Left kidney (tissue), 8 donors: ENCODE results near the gene HEBP1. TPM values are rescaled to one million over a fixed set of nuclear protein-coding genes. Genes with fewer than 3 reads are reported as not detected.
"Not testable (repeated sequence)": the region's sequence is repeated elsewhere in the genome, so short reads cannot be mapped to it uniquely, and the experiment has no call there.

Source experiments
- DNase-seq: peaks from one replicate; pipeline ENCODE4 v3.0.0-alpha.2; 2013
- long read RNA-seq, 8 donors: transcript quantifications; one replicate each; lab custom pipeline, GENCODE V29; 2026
- polyA plus RNA-seq: library from polyadenylated mRNA; unstranded; fragments of 120-200 nt; gene quantifications from one replicate; pipeline ENCODE4 v1.2.1, GENCODE V29; 2013; ENCODE audit not compliant: insufficient read length

HEBP1 gene
- polyA plus RNA-seq: 54.6 TPM
- long read RNA-seq, donor 1, transcript HEBP1-201 (4 exons, 1,173 nt): major isoform, 68 of 71 reads
- long read RNA-seq, donor 1, partial matches to known transcripts: 0 of 71 reads
- long read RNA-seq, donor 1, other reads (novel, unspliced or antisense): 0 of 71 reads
- long read RNA-seq, donor 2, transcript HEBP1-201 (4 exons, 1,173 nt): major isoform, 33 of 35 reads
- long read RNA-seq, donor 2, partial matches to known transcripts: 0 of 35 reads
- long read RNA-seq, donor 2, other reads (novel, unspliced or antisense): 0 of 35 reads
- long read RNA-seq, donor 3, transcript HEBP1-201 (4 exons, 1,173 nt): major isoform, 18 of 20 reads
- long read RNA-seq, donor 3, partial matches to known transcripts: 0 of 20 reads
- long read RNA-seq, donor 3, other reads (novel, unspliced or antisense): 0 of 20 reads
- long read RNA-seq, donor 4, partial matches to known transcripts: 0 of 1 reads
- long read RNA-seq, donor 4, other reads (novel, unspliced or antisense): 0 of 1 reads
- long read RNA-seq, donor 5, transcript HEBP1-201 (4 exons, 1,173 nt): major isoform, 66 of 68 reads
- long read RNA-seq, donor 5, partial matches to known transcripts: 0 of 68 reads
- long read RNA-seq, donor 5, other reads (novel, unspliced or antisense): 0 of 68 reads
- long read RNA-seq, donor 6, transcript HEBP1-201 (4 exons, 1,173 nt): major isoform, 32 of 35 reads
- long read RNA-seq, donor 6, partial matches to known transcripts: 0 of 35 reads
- long read RNA-seq, donor 6, other reads (novel, unspliced or antisense): 0 of 35 reads
- long read RNA-seq, donor 7, transcript HEBP1-201 (4 exons, 1,173 nt): major isoform, 48 of 51 reads
- long read RNA-seq, donor 7, partial matches to known transcripts: 0 of 51 reads
- long read RNA-seq, donor 7, other reads (novel, unspliced or antisense): 0 of 51 reads
- long read RNA-seq, donor 8, transcript HEBP1-201 (4 exons, 1,173 nt): major isoform, 24 of 25 reads
- long read RNA-seq, donor 8, partial matches to known transcripts: 0 of 25 reads
- long read RNA-seq, donor 8, other reads (novel, unspliced or antisense): 0 of 25 reads

DNA sequence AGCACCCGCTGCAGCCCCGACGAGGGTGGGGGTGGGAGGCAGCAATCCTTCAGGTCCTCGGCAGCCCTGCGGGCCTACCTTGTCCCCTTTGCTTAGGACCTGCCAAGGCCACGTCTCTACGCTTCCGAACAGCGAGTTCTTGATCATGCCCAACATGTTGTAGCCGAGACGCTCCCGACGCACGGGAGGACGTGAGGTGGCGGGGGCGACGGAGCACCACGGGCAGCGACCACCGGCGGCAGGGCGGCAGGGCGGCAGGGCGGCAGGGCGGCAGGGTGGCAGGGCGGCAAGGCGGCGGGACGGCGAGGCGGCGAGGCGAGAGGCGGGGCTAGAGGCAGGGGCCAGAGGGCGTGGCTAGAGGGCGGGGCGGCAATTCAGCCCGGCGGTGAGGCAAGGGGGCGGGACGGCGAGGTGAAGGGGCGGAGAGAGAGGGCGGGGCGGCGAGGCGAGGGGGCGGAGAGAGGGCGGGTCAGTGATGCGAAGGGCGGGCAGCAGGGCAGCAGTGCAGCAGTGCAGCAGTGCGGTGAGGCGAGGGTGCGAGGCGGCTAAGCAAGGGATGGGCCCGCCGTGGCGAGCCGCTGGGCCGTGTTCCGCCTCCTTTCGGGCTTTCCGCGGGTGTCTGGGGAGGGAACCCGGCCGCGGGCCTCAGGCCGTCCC, at the start of gene HEBP1:
Gene HEBP1 (minus strand): TSS at position 307 of the 657 bp plus-strand sequence. CDS start 151 bp downstream, at position 156.
- peak; percentile 88 for DNase-seq

DNA sequence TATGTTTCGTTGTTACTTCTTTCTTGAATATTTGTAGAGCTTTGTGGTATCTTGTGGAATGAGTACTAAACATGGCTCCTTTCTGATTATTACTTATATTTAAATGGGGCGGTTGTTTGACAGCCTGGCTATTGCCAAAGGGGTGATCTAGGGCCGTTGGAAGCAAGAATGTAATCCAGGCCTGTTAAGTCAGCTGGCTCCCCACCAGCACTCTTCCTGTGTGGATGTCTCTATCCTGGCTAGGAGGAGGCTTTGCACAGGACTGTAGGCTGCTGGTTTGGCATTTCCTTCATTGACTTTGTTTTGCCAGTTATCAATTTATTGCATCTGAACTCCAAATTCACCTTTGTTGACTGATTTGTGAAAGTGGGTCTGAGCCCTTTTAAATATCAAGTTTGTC, 49.8 kb upstream of the HEBP1 start:
- DNase-seq: no peak

DNA sequence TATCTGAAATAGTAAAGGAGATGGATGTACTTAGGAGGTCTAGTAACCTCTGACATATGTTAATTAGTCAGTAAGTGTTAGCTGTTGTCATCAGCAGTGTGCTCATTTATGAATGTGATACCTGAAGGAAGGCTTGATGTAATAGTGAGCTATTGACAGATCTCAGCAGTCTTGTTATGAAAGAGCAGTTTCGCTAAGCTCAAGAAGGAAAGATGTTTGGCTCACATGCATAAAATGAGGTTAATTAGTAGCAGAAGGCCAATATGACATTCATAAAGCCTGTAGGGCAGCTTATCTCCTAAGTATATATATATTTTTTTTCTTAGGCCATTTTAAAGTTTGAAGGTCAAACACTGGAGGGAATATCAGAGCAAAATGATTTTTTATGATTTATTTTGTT, 46.9 kb upstream of the HEBP1 start:
- no peak for DNase-seq

DNA sequence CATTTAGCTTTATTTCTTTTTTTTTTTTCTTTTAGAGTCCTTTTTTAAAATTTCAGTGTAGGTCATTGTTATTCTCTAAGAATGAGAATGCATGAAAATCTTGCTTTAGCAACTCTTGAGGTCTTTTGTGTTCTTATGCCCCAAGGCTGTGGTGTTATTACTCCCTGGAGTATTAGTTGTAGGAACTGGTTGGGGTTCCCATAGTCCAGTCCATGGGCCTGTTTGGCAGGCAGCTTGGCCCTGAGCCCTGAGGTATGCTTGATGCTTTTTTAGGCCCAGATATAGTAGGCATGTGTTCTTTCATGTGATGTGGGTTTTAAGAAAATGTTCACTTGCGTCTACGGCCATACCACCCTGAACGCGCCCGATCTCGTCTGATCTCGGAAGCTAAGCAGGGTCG, 45.8 kb upstream of the HEBP1 start:
- no peak for DNase-seq

DNA sequence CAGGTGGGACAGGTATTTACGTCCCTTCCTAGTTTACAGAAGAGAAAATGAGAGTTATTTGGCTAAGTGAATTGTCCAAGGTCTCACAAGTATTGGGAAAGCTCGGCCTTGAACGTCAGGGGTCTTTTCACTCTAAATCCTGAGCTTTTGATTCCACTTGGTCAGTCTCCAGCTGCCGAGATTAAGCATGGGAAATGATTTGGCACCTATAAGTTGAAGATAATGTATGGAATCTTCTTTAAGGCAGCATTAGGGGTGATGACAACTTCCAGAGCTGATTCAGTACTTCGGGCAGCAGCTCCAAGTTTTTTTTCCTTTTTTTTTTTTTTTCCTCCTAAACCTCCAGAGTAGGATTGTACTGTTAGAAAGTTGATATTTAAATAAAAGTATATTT, 44.8 kb upstream of the HEBP1 start:
- DNase-seq: no peak

DNA sequence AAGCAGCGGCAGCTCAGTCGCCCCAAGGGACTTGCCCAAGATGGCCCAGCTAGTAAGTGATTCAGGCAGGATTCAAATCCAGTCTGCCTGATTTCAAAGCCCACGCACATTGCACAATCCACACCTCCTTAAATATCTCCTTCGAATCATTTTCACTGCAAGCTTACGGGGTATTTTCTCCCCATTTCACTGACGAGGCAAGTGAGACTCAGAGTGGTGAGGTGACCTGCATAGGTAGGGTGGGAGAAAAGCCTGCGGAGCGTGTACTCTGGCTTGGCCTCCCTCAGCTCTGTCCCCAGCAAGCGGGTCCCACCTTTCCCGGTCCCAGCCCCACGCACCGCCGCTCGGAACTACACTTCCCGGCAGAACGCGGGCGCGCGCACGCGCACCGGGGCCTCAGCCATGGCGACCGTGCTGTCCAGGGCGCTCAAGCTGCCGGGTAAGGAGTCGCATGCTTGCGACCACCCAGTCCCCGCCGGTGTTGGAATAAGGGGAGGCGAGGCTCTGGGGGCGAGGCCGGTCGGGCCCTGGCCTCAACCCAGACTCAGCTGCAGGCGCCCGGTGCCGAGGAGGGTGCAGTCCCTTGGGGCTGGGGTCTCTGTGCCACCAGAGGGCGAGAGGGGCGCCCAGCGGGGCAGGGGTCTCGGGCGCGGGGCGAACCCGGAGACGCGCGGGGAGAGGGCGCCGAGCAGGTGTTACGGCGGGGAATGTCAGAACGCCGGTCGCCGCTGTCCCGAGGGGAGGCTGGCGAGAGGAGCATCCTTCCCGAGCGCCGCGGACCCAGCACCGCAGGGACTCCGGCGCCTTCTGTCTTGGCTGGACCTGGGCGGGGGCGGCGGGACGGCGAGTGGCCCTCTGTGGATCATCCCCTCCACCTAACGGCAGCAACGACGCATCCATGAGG, 44.2 kb upstream of the HEBP1 start, which contains the start of gene FAM234B:
Gene FAM234B (plus strand): TSS at position 380 of the 904 bp plus-strand sequence. CDS start 23 bp downstream, at position 403.
- peak; percentile 63 for DNase-seq

DNA sequence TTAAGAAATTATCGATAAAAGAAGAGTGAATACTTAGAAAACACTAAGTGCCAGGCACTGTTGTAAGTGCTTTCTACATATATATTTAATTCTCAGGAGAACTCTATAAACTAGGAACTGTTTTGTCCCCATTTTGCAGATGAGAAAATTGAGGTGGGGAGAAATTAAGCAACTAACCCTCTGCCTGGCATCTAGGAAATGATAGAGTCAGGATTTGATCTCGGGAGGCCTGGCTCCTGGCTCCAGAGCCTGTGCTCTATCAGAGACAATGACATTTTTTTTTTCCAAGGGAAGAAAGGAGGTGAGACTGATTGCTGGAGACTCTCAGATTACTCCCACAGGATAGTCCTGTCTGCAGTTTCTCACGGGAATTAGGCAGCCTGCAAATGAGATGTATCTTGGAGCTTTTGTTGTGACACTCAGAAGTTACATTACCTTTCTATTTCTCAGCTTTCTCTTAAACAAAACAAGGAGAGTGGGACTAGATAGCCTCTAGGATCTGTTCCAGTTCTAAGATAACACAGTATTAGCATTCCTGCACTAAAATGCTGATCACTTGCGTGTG, 42.7 kb upstream of the HEBP1 start:
- no peak for DNase-seq

DNA sequence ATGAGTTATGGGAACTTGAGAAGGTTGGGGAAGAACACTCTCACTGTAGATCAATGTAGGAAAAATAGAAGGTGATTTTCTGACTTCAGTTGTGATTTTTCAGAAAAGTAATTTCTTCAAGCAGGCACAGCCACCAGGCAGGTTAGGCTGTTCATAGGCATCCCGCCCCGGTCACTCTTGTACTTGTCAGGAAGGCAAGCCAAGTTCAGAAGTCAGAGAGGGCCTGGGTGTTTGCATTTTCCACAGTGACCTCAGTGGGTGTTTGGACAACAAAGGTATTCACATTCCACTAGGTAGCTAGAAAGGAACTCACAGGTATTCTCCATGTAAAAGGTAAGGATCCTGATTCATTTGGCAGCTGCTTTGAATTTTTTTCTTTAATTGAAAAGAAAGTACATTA, 41.2 kb upstream of the HEBP1 start:
- DNase-seq: no peak

DNA sequence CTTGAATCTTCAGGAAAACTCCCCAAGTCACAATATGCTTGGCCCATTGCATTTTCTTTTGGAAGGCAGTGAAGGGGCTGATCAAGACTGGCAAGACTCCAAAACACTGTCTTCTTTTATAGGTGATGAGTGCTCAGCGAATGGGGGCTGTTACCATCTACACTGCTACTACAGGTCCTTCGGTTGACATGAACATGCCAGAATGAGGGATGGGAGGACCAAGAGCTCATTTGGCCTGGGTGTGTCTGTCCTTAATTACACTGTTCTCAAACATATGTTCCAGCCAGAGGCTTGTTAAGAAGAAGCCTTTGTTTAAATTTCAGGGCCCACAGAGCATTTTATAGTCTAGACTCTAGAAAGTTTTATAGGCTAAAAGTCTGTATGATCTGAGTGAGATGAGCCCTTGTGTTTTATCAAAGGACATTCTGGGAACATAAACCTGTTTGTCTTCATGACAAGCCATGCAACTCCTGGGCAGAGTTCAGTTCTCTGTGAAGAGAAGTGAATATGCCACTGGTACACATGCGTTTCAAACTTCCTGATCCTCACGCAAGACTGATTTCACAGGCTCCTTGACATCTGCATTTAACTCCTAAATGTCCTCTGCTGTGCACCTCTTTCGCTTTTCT, 39.4 kb upstream of the HEBP1 start:
- no peak for DNase-seq

DNA sequence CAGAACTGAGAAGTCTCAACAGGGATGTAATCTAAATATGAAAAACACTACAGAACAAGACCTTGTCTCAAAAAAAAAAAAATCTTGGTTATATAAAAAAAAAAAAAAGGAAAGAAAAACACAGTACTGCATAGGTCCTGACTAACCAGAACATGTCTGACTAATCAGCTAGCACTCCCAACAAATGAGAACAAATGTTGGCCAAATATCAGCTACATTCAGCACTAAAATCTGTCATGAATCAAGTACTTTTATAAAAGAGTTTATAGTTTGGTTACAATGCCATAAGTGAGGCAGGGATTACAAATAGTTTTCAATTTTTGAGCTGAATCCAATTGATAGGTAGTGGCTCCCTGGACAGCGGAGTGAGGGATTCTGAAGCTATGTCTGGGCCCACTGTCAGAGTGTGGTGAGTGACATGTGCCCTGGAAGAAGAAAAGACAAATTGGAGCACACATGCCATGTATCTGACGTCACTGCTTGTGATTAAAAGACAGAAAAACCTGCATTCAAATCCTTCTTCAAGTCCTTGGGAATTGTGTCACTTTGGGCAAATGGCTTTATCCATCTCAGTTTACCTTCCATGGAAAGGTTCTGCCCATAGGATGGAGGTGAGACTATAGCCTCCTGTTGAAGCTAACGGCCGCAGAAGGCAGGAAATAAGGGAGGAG, 38.6 kb upstream of the HEBP1 start:
- DNase-seq: no peak

- DNase-seq: no peak
Measured at GRCh38 chr12:13036881-13037280, 36.8 kb upstream of the HEBP1 start.

DNA sequence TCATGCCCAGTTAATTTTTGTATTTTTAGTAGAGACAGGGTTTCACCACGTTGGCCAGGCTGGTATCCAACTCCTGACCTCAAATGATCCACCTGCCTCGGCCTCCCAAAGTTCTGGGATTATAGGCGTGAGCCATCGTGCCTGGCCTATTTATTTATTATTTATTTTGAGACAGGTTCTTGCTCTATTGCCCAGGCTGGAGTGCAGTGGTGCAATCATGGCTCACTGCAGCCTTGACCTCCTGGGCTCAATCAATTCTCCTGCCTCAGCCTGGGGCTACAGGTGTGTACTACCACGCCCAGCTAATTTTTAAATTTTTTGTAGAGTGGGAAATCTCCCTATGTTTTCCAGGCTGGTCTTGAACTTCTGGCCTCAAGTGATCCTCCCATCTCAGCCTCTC, 35.3 kb upstream of the HEBP1 start:
- DNase-seq: not testable (repeated sequence)

DNA sequence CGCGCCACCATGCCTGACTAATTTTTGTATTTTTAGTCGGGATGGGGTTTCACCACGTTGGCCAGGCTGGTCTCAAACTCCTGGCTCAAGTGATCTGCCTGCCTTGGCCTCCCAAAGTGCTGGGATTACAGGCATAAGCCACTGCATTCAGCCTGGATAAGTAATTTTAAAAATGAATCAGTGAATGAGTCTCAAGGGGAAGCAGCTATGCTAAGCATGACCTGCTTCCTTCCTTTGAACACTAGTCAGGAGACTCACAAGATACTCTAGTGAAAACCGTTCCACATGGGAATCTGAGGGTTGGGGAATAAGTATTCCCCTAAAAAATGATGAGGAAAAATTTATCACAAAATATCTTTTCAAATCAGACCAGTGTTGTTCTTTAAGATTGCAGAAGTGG, 33.4 kb upstream of the HEBP1 start:
- no peak for DNase-seq

DNA sequence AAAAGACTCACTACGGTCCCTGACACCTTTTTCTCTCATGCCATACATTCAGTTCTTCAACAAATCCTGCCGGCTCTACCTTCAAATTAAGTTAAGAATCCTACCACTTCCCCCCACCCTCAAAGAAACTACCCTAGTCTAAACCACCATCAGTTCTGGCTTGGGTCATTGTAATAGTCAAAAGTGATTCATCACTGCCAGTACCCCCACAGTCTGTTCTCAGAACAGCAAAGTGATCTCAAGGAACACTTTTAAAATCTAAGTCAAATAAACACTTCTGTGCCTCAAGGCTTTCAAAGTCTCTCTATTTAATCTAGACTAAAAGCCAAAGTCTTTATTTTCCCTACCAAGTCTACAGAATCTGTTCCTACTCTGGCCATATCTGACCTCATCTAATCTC, 32.1 kb upstream of the HEBP1 start:
- DNase-seq: no peak

DNA sequence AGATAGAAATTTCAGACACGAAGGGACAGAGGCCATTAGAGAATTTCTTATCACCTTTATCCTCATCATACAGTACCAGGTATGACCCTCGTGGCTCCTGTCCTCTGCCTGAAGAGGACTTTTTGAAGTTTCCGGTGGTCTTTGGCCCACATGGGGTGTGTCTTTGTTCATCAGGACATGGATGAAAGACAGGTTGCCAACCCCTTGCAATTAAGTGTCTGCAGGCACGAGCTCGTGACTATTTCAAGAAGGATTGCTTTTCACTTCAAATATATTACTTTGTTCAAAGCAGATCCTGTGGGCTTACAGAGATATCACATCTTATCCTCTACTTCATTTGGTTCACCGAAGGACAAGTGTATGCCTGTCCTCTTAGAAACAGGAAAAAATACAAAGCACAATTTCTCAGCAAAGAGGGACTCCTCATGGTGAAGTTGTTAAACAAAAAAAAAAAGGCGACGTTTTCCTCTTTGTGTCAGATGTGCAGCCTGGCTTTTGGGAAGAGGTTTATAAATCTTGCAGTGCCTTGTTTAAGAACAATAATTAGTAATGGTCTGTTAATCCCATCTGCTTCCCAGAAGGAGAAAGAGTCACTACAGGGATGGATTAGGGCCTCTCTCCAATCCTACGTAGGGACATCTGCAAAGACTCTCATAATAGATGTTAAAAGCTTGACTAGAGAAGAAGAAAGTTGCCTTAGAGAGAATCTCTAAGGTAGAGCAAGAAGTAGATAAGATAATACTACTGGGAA, 30.7 kb upstream of the HEBP1 start:
- no peak for DNase-seq

DNA sequence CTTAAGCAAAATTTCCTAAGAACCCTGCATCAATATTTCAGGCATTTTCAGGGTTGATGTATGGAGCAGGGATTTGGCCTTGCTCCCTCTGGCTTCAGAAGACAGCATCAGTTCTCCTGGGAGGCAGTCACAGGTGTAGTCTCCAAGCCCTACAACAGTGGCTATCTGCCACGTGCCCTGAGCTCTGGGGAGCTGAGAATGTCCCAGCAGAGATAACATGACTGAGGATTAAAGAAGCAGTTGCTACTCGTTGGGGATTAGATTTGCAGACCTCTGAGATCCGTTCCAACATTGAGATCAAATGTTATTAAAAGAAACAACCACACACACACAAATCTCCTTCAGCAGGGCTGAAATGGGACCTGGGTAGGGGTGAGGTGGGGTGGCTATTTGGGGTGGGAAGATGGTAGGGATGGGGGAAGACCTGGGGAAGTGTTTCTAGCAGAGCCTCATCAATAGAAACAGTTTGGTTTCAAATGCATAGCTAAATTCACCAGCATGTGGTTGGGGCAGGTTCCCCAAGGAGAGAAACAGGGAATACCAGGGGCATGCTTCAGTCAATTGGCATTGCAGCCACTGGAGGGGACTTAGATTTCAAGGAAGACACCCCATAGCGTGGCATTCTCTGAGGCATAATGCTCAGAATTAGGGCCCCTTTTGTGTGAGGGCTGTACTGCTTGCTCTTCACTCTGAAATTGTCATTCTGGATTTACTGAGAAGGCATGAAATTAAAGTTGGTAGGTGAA, 28.9 kb upstream of the HEBP1 start:
- DNase-seq: no peak

GRCh38 chr12:13027508-13027907, 27.4 kb upstream of the HEBP1 start:
- DNase-seq: no peak

- no peak for DNase-seq
Measured at GRCh38 chr12:13027032-13027431, 27.0 kb upstream of the HEBP1 start.
